ENCODE results near the gene SLC12A5.

The SLC12A5 gene

DNA sequence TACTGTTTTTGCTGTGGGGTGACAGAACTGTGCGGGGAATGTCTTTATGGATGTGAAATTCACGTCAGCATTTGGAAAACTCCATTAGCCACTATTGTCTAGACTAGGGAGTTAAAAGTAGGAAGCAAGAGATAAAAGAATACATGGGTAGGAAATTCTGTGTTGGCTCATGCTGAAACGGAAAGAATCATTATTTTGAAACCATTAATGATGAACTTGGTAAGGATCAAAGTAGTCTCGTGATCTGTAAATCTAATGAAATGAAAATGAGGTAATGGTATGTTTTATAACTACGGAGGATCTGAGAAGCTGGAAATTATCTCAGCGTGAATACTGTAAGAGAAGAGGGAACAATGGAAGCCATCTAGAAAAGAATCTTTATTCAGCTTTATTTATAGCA, 78.0 kb downstream of the SLC12A5 start (continued):
- TF ChIP-seq ZFP37 (tag by site-specific recombination; IDR thresholded peaks at IDR 0.05) (no peak), ZNF768 (tag by site-specific recombination; IDR thresholded peaks at IDR 0.05) (no peak), ZNF302 (tag by site-specific recombination; IDR thresholded peaks at IDR 0.05; ENCODE audit: low read depth) (no peak), ZNF274 (IDR thresholded peaks at IDR 0.05; ENCODE audit: low read length) (no peak), ZNF274 (tag by site-specific recombination; IDR thresholded peaks at IDR 0.05; ENCODE audit: borderline replicate concordance) (no peak)
- TF ChIP-seq, protein P1, sequence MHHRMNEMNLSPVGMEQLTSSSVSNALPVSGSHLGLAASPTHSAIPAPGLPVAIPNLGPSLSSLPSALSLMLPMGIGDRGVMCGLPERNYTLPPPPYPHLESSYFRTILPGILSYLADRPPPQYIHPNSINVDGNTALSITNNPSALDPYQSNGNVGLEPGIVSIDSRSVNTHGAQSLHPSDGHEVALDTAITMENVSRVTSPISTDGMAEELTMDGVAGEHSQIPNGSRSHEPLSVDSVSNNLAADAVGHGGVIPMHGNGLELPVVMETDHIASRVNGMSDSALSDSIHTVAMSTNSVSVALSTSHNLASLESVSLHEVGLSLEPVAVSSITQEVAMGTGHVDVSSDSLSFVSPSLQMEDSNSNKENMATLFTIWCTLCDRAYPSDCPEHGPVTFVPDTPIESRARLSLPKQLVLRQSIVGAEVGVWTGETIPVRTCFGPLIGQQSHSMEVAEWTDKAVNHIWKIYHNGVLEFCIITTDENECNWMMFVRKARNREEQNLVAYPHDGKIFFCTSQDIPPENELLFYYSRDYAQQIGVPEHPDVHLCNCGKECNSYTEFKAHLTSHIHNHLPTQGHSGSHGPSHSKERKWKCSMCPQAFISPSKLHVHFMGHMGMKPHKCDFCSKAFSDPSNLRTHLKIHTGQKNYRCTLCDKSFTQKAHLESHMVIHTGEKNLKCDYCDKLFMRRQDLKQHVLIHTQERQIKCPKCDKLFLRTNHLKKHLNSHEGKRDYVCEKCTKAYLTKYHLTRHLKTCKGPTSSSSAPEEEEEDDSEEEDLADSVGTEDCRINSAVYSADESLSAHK (tag by site-specific recombination; IDR thresholded peaks at IDR 0.05), result no peak

- POLR2A ChIA-PET, result no interaction called here
- H3K27ac ChIP-seq (ENCODE audit: extremely low read depth, low read depth, low read length), result no peak overlapping the region
- H3K4me3 ChIP-seq (ENCODE audit: low read depth, low read length), result no peak overlapping the region
- no peaks in the 10 kb centered on the region for H3K36me3 ChIP-seq (ENCODE audit: control insufficient read depth in 2 of 2, insufficient read depth in 1 of 2, low read length in 2 of 2)
- CTCF ChIA-PET, result interaction anchor here (0.7 kb wide), 1 partner anchor 21 kb away, joined by 3 read pairs; no protein-coding TSS in a partner anchor
- no peaks in the 10 kb centered on the region for H3K9me3 ChIP-seq (ENCODE audit: control insufficient read depth, insufficient read depth, low read depth, low read length)
- TF ChIP-seq REST (tag by site-specific recombination; IDR thresholded peaks at IDR 0.05), result no peak
- no peak for TF ChIP-seq ZNF776 (tag by site-specific recombination; IDR thresholded peaks at IDR 0.05; ENCODE audit: borderline replicate concordance)
- no peak for TF ChIP-seq ZNF138 (tag by site-specific recombination; IDR thresholded peaks at IDR 0.05; ENCODE audit: borderline replicate concordance)
- TF ChIP-seq ZNF514 (tag by site-specific recombination; IDR thresholded peaks at IDR 0.05), result no peak
- no peaks in the 10 kb centered on the region for H3K4me1 ChIP-seq (ENCODE audit: control insufficient read depth, insufficient read depth, low read length)
These were observed 79.4 kb downstream of the SLC12A5 start for GRCh38 chr20:46108435-46108841.

DNA sequence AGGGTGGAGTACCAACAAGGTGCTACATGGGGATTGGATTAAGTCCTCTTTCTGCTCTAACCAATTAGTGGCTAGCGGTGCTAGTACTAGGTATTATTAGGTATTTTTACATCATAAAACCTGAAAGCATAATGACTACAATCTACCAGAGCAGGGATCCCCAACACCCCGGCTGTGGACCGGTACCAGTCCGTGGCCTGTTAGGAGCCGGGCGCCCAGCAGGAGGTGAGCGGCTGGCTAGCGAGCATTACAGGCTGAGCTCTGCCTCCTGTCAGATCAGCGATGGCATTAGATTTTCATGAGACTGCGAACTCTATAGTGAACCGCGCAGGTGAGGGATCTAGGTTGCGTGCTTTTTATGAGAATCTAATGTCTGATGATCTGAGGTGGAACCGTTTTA, 80.0 kb downstream of the SLC12A5 start:
- ChIA-PET CTCF (no interaction called here), POLR2A (no interaction called here)
- H3K4me1 ChIP-seq (ENCODE audit: control insufficient read depth, insufficient read depth, low read length), result no peaks in the 10 kb centered on the region
- no peaks in the 10 kb centered on the region for H3K36me3 ChIP-seq (ENCODE audit: control insufficient read depth in 2 of 2, insufficient read depth in 1 of 2, low read length in 2 of 2)
- H3K27ac ChIP-seq (ENCODE audit: extremely low read depth, low read depth, low read length), result no peak overlapping the region
- no peak overlapping the region for H3K4me3 ChIP-seq (ENCODE audit: low read depth, low read length)
- no peaks in the 10 kb centered on the region for H3K9me3 ChIP-seq (ENCODE audit: control insufficient read depth, insufficient read depth, low read depth, low read length)
- TF ChIP-seq ZNF133 (tag by site-specific recombination; IDR thresholded peaks at IDR 0.05), result no peak
- TF ChIP-seq ZNF768 (tag by site-specific recombination; IDR thresholded peaks at IDR 0.05), result no peak
- no peak for TF ChIP-seq ZNF514 (tag by site-specific recombination; IDR thresholded peaks at IDR 0.05)
- TF ChIP-seq ZNF138 (tag by site-specific recombination; IDR thresholded peaks at IDR 0.05; ENCODE audit: borderline replicate concordance), result no peak
- no peak for TF ChIP-seq KLF9 (tag by site-specific recombination; IDR thresholded peaks at IDR 0.05; ENCODE audit: low read depth)
- TF ChIP-seq ZBTB17 (tag by site-specific recombination; IDR thresholded peaks at IDR 0.05), result no peak
- TF ChIP-seq ZSCAN4 (tag by site-specific recombination; IDR thresholded peaks at IDR 0.05), result no peak
- TF ChIP-seq ZNF350 (tag by site-specific recombination; IDR thresholded peaks at IDR 0.05), result no peak
- no peak for TF ChIP-seq KLF8 (tag by site-specific recombination; IDR thresholded peaks at IDR 0.05)
- TF ChIP-seq, protein P2, sequence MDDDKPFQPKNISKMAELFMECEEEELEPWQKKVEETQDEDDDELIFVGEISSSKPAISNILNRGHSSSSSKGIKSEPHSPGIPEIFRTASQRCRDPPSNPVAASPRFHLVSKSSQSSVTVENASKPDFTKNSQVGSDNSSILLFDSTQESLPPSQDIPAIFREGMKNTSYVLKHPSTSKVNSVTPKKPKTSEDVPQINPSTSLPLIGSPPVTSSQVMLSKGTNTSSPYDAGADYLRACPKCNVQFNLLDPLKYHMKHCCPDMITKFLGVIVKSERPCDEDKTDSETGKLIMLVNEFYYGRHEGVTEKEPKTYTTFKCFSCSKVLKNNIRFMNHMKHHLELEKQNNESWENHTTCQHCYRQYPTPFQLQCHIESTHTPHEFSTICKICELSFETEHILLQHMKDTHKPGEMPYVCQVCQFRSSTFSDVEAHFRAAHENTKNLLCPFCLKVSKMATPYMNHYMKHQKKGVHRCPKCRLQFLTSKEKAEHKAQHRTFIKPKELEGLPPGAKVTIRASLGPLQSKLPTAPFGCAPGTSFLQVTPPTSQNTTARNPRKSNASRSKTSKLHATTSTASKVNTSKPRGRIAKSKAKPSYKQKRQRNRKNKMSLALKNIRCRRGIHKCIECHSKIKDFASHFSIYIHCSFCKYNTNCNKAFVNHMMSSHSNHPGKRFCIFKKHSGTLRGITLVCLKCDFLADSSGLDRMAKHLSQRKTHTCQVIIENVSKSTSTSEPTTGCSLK (tag by site-specific recombination; IDR thresholded peaks at IDR 0.05), result no peak
- TF ChIP-seq ZNF114 (tag by site-specific recombination; IDR thresholded peaks at IDR 0.05), result no peak
- TF ChIP-seq ZNF621 (tag by site-specific recombination; IDR thresholded peaks at IDR 0.05), result no peak
- no peak for TF ChIP-seq ZNF174 (tag by site-specific recombination; IDR thresholded peaks at IDR 0.05)
- no peak for TF ChIP-seq ZNF76 (tag by site-specific recombination; IDR thresholded peaks at IDR 0.05; ENCODE audit: borderline replicate concordance, low read depth)
- TF ChIP-seq ZNF544 (tag by site-specific recombination; IDR thresholded peaks at IDR 0.05), result no peak
